GM23338 (cell line): ENCODE data around the gene TPCN2. TPM values are rescaled to one million over a fixed set of nuclear protein-coding genes. Genes with fewer than 3 reads are reported as not detected.

Experiments used
- ATAC-seq: fragments of 200-7000 bp; cut with Tn5 transposase; 3 replicates; pipeline ENCODE4 v1.9.1; 2020
- DNase-seq: peaks from one replicate; pipeline ENCODE4 v3.0.0-alpha.2; 2015; ENCODE audit warnings: low spot score
- H2AFZ ChIP-seq: fragments of 200-600 bp; sonication (generic); 2 replicates; pipeline ENCODE4 v1.8.0; 2016; ENCODE audit warnings: antibody characterized with exemption, mild to moderate bottlenecking, moderate library complexity
- H3F3A ChIP-seq: fragments of 200-600 bp; sonication (generic); replicated peaks from 2 replicates; pipeline ENCODE4 v1.8.0; 2017; ENCODE audit warnings: antibody characterized with exemption, mixed run types, low read depth
- H3K27ac ChIP-seq: fragments of 200-600 bp; sonication (generic); 2 replicates; pipeline ENCODE4 v1.6.1; 2016; ENCODE audit warnings: low read depth
- H3K27me3 ChIP-seq: fragments of 200-600 bp; sonication (generic); 2 replicates; pipeline ENCODE4 v1.8.0; 2016; ENCODE audit warnings: mild to moderate bottlenecking, mixed run types, moderate library complexity; ENCODE audit not compliant: insufficient read depth
- H3K36me3 ChIP-seq: fragments of 200-600 bp; sonication (generic); 2 replicates; pipeline ENCODE4 v1.8.0; 2016; ENCODE audit warnings: mild to moderate bottlenecking; ENCODE audit not compliant: insufficient read depth
- H3K4me1 ChIP-seq: fragments of 200-600 bp; sonication (generic); 2 replicates; pipeline ENCODE4 v1.8.0; 2016; ENCODE audit warnings: mild to moderate bottlenecking, moderate library complexity; ENCODE audit not compliant: insufficient read depth
- H3K4me2 ChIP-seq: fragments of 200-600 bp; sonication (generic); 2 replicates; pipeline ENCODE4 v1.7.1; 2017; ENCODE audit warnings: mixed run types
- H3K4me3 ChIP-seq: fragments of 200-600 bp; sonication (generic); 2 replicates; pipeline ENCODE4 v1.6.1; 2016; ENCODE audit warnings: mixed run types
- H3K79me2 ChIP-seq: fragments of 200-600 bp; sonication (generic); replicated peaks from 2 replicates; pipeline ENCODE4 v1.8.0; 2017; ENCODE audit warnings: mild to moderate bottlenecking; ENCODE audit not compliant: insufficient read depth
- H3K9me2 ChIP-seq: fragments of 200-600 bp; sonication (generic); 2 replicates; pipeline ENCODE4 v1.8.0; 2017; ENCODE audit not compliant: insufficient read depth
- H4K20me1 ChIP-seq: fragments of 200-600 bp; sonication (generic); replicated peaks from 2 replicates; pipeline ENCODE4 v1.8.0; 2017; ENCODE audit warnings: mild to moderate bottlenecking; ENCODE audit not compliant: insufficient read depth
- H3K27ac Mint-ChIP-seq: 2 replicates; pipeline ENCODE4 v1.8.0; 2020; ENCODE audit warnings: inconsistent platforms, mild to moderate bottlenecking, moderate library complexity, mixed read lengths
- H3K27me3 Mint-ChIP-seq: 3 replicates; pipeline ENCODE4 v1.8.0; 2022; ENCODE audit warnings: low read depth, mild to moderate bottlenecking, moderate library complexity, mixed read lengths, inconsistent platforms; ENCODE audit not compliant: insufficient read depth, poor library complexity
- H3K36me3 Mint-ChIP-seq: 3 replicates; pipeline ENCODE4 v1.8.0; 2021; ENCODE audit warnings: low read depth, mild to moderate bottlenecking, inconsistent platforms, moderate library complexity, mixed read lengths
- H3K4me1 Mint-ChIP-seq: 3 replicates; pipeline ENCODE4 v1.8.0; 2020; ENCODE audit warnings: mild to moderate bottlenecking, inconsistent platforms, mixed read lengths
- H3K4me3 Mint-ChIP-seq: 3 replicates; pipeline ENCODE4 v1.8.0; 2021; ENCODE audit warnings: moderate library complexity, mild to moderate bottlenecking, inconsistent platforms, mixed read lengths
- H3K9me3 Mint-ChIP-seq: 3 replicates; pipeline ENCODE4 v1.8.0; 2020; ENCODE audit warnings: moderate library complexity, mild to moderate bottlenecking, inconsistent platforms, mixed read lengths
- EZH2 ChIP-seq: fragments of 200-600 bp; sonication (generic); IDR thresholded peaks from one replicate; pipeline ENCODE4 v1.8.0; 2017; ENCODE audit warnings: antibody characterized with exemption, mild to moderate bottlenecking, low read depth; ENCODE audit not compliant: unreplicated experiment
- JUNB ChIP-seq: IDR thresholded peaks from one replicate; pipeline ENCODE4 v1.6.1; 2016; ENCODE audit warnings: antibody characterized with exemption; ENCODE audit not compliant: unreplicated experiment
- STAT1 ChIP-seq: IDR thresholded peaks from one replicate; pipeline ENCODE4 v1.6.1; 2016; ENCODE audit warnings: antibody characterized with exemption; ENCODE audit not compliant: unreplicated experiment
- polyA plus RNA-seq: library from polyadenylated mRNA; unstranded; fragments of >200 nt; fragmentation: Nextera tagmentation; extraction: Ambion mirVana; gene quantifications from 2 replicates; pipeline ENCODE4 v1.2.1, GENCODE V29; 2016
- total RNA-seq: library from RNA; depleted of rRNA; stranded (reverse); fragments of >200 nt; shearing (Covaris generic); gene quantifications from 2 replicates; pipeline ENCODE4 v1.2.3, GENCODE V29; 2014
- TF ChIP-seq, protein P1 (sequence below): IDR thresholded peaks from 2 replicates; pipeline ENCODE4 v1.6.1; 2016; ENCODE audit warnings: antibody characterized with exemption
- TF ChIP-seq, protein P2 (sequence below): IDR thresholded peaks from one replicate; pipeline ENCODE4 v1.6.1; 2018; ENCODE audit warnings: antibody characterized with exemption; ENCODE audit not compliant: unreplicated experiment
- TF ChIP-seq, protein P3 (sequence below), 2 experiments: fragments of 200-600 bp in 1 of 2; sonication (generic) in 1 of 2; conservative IDR thresholded peaks; 2 replicates each; pipeline versions ENCODE4 v1.5.1 to v1.6.1; 2016 to 2017; ENCODE audit warnings: antibody characterized with exemption in 2 of 2, low read depth in 2 of 2, mild to moderate bottlenecking in 2 of 2, moderate library complexity in 1 of 2
- TF ChIP-seq, protein P4 (sequence below): fragments of 250-450 bp; sonication (Bioruptor Pico); IDR thresholded peaks from 2 replicates; pipeline ENCODE4 v1.5.0; 2020; ENCODE audit warnings: mild to moderate bottlenecking, moderate library complexity

Gene TPCN2
- total and polyA plus RNA-seq, 2 experiments from 2014 or later: 5.8 to 14.7 TPM

DNA sequence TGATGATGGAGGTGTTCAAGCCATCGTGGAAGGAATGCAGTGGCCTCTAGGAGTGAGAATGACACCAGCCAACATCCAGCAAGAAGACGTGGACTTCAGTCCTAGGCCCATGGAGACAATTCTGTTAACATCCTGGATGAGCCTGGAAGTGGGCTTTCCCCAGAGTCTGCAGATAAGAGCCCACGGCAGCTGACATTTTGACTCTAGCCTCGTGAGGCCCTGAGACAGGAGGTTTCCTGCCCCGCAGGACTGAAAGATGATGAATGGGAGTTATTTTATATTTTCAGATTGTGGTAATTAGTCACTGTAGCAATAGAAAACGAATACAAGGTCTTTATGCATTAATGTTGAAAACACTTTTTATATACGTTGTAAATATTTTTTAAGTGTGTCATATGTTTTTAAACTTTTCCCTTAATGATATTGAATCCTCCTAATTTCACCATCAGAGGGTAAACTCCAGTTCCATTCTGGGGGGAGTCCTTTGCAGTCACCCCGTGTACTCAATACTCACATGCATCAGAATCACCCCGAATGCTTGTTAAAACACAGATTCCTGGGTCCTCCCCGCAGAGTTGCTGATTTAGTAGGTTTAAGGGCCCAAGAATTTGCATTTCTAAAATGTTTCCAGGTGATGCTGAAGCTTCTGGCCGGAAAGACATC is 570 bp upstream of the TPCN2 start:
- peaks cover 3% of the 10 kb centered on the region for H3K27me3 Mint-ChIP-seq
- Histone ChIP-seq H3K79me2 (peaks cover 42% of the 10 kb centered on the region), H3F3A (0 out of 2 replicates have a peak, but pooled peaks cover 2% of the 10 kb centered on the region), H4K20me1 (no peaks in the 10 kb centered on the region; the same call in 1 of the 2 replicates), H3K4me2 (peak overlapping the region; percentile 39), H3K9me2 (no peaks in the 10 kb centered on the region), H3K27ac (peak overlapping the region; percentile 26), H2AFZ (no peak overlapping the region), H3K4me1 (peaks cover 20% of the 10 kb centered on the region; the same call in 1 of the 2 replicates), H3K36me3 (no peaks in the 10 kb centered on the region), H3K4me3 (peak overlapping the region; percentile 78; the same call in 1 of the 2 replicates), H3K27me3 (no peaks in the 10 kb centered on the region)
- peak overlapping the region; percentile 66 for H3K4me3 Mint-ChIP-seq
- no peak for ATAC-seq
- H3K9me3 Mint-ChIP-seq: no peaks in the 10 kb centered on the region
- TF ChIP-seq STAT1 (no peak), EZH2 (no peak), JUNB (no peak)
- TF ChIP-seq, protein P1, sequence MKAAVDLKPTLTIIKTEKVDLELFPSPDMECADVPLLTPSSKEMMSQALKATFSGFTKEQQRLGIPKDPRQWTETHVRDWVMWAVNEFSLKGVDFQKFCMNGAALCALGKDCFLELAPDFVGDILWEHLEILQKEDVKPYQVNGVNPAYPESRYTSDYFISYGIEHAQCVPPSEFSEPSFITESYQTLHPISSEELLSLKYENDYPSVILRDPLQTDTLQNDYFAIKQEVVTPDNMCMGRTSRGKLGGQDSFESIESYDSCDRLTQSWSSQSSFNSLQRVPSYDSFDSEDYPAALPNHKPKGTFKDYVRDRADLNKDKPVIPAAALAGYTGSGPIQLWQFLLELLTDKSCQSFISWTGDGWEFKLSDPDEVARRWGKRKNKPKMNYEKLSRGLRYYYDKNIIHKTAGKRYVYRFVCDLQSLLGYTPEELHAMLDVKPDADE: no peak
- TF ChIP-seq, protein P2, sequence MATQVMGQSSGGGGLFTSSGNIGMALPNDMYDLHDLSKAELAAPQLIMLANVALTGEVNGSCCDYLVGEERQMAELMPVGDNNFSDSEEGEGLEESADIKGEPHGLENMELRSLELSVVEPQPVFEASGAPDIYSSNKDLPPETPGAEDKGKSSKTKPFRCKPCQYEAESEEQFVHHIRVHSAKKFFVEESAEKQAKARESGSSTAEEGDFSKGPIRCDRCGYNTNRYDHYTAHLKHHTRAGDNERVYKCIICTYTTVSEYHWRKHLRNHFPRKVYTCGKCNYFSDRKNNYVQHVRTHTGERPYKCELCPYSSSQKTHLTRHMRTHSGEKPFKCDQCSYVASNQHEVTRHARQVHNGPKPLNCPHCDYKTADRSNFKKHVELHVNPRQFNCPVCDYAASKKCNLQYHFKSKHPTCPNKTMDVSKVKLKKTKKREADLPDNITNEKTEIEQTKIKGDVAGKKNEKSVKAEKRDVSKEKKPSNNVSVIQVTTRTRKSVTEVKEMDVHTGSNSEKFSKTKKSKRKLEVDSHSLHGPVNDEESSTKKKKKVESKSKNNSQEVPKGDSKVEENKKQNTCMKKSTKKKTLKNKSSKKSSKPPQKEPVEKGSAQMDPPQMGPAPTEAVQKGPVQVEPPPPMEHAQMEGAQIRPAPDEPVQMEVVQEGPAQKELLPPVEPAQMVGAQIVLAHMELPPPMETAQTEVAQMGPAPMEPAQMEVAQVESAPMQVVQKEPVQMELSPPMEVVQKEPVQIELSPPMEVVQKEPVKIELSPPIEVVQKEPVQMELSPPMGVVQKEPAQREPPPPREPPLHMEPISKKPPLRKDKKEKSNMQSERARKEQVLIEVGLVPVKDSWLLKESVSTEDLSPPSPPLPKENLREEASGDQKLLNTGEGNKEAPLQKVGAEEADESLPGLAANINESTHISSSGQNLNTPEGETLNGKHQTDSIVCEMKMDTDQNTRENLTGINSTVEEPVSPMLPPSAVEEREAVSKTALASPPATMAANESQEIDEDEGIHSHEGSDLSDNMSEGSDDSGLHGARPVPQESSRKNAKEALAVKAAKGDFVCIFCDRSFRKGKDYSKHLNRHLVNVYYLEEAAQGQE: no peak
- TF ChIP-seq, protein P3, sequence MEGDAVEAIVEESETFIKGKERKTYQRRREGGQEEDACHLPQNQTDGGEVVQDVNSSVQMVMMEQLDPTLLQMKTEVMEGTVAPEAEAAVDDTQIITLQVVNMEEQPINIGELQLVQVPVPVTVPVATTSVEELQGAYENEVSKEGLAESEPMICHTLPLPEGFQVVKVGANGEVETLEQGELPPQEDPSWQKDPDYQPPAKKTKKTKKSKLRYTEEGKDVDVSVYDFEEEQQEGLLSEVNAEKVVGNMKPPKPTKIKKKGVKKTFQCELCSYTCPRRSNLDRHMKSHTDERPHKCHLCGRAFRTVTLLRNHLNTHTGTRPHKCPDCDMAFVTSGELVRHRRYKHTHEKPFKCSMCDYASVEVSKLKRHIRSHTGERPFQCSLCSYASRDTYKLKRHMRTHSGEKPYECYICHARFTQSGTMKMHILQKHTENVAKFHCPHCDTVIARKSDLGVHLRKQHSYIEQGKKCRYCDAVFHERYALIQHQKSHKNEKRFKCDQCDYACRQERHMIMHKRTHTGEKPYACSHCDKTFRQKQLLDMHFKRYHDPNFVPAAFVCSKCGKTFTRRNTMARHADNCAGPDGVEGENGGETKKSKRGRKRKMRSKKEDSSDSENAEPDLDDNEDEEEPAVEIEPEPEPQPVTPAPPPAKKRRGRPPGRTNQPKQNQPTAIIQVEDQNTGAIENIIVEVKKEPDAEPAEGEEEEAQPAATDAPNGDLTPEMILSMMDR (conservative IDR thresholded peaks at IDR 0.05; ENCODE audit: low read depth in 2 of 2): no peak
- TF ChIP-seq, protein P4, sequence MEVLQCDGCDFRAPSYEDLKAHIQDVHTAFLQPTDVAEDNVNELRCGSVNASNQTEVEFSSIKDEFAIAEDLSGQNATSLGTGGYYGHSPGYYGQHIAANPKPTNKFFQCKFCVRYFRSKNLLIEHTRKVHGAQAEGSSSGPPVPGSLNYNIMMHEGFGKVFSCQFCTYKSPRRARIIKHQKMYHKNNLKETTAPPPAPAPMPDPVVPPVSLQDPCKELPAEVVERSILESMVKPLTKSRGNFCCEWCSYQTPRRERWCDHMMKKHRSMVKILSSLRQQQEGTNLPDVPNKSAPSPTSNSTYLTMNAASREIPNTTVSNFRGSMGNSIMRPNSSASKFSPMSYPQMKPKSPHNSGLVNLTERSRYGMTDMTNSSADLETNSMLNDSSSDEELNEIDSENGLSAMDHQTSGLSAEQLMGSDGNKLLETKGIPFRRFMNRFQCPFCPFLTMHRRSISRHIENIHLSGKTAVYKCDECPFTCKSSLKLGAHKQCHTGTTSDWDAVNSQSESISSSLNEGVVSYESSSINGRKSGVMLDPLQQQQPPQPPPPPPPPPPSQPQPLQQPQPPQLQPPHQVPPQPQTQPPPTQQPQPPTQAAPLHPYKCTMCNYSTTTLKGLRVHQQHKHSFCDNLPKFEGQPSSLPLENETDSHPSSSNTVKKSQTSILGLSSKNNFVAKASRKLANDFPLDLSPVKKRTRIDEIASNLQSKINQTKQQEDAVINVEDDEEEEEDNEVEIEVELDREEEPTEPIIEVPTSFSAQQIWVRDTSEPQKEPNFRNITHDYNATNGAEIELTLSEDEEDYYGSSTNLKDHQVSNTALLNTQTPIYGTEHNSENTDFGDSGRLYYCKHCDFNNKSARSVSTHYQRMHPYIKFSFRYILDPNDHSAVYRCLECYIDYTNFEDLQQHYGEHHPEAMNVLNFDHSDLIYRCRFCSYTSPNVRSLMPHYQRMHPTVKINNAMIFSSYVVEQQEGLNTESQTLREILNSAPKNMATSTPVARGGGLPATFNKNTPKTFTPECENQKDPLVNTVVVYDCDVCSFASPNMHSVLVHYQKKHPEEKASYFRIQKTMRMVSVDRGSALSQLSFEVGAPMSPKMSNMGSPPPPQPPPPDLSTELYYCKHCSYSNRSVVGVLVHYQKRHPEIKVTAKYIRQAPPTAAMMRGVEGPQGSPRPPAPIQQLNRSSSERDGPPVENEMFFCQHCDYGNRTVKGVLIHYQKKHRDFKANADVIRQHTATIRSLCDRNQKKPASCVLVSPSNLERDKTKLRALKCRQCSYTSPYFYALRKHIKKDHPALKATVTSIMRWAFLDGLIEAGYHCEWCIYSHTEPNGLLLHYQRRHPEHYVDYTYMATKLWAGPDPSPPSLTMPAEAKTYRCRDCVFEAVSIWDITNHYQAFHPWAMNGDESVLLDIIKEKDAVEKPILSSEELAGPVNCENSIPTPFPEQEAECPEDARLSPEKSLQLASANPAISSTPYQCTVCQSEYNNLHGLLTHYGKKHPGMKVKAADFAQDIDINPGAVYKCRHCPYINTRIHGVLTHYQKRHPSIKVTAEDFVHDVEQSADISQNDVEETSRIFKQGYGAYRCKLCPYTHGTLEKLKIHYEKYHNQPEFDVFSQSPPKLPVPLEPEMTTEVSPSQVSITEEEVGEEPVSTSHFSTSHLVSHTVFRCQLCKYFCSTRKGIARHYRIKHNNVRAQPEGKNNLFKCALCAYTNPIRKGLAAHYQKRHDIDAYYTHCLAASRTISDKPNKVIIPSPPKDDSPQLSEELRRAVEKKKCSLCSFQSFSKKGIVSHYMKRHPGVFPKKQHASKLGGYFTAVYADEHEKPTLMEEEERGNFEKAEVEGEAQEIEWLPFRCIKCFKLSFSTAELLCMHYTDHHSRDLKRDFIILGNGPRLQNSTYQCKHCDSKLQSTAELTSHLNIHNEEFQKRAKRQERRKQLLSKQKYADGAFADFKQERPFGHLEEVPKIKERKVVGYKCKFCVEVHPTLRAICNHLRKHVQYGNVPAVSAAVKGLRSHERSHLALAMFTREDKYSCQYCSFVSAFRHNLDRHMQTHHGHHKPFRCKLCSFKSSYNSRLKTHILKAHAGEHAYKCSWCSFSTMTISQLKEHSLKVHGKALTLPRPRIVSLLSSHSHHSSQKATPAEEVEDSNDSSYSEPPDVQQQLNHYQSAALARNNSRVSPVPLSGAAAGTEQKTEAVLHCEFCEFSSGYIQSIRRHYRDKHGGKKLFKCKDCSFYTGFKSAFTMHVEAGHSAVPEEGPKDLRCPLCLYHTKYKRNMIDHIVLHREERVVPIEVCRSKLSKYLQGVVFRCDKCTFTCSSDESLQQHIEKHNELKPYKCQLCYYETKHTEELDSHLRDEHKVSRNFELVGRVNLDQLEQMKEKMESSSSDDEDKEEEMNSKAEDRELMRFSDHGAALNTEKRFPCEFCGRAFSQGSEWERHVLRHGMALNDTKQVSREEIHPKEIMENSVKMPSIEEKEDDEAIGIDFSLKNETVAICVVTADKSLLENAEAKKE (CRISPR knock-in tag): no peak
- H3K27ac Mint-ChIP-seq: peak overlapping the region; percentile 65; the same call in 1 of the 2 replicates
- H3K4me1 Mint-ChIP-seq: peaks cover 35% of the 10 kb centered on the region
- DNase-seq: peak; percentile 28
- no peaks in the 10 kb centered on the region for H3K36me3 Mint-ChIP-seq
